ENCODE data around the gene MS4A18. TPM values are rescaled to one million over a fixed set of nuclear protein-coding genes. Genes with fewer than 3 reads are reported as not detected.

MS4A18 gene
- total RNA-seq, 1 experiment from 2014 or later = not detected

GRCh38 chr11:60767388-60767811 is 42.9 kb downstream of the MS4A18 start (continued):
- TF ChIP-seq PRDM15 (CRISPR knock-in tag; IDR thresholded peaks at IDR 0.05) (no peak), ZNF219 (CRISPR knock-in tag; IDR thresholded peaks at IDR 0.05; ENCODE audit: borderline replicate concordance) (peak; percentile 85), CTCF (IDR thresholded peaks at IDR 0.05) (peak; percentile 86), ZNF512 (CRISPR knock-in tag; IDR thresholded peaks at IDR 0.05; ENCODE audit: borderline replicate concordance) (no peak), JUN (CRISPR knock-in tag; IDR thresholded peaks at IDR 0.05) (no peak), RELA (CRISPR knock-in tag; IDR thresholded peaks at IDR 0.05; ENCODE audit: borderline replicate concordance) (peak; percentile 84; the same call in 1 of the 2 replicates), AFF4 (CRISPR knock-in tag; IDR thresholded peaks at IDR 0.05; ENCODE audit: borderline replicate concordance) (no peak), MYBL2 (CRISPR knock-in tag; IDR thresholded peaks at IDR 0.05) (no peak), OVOL2 (CRISPR knock-in tag; IDR thresholded peaks at IDR 0.05; ENCODE audit: borderline replicate concordance) (no peak), SOX15 (CRISPR knock-in tag; IDR thresholded peaks at IDR 0.05) (no peak), NR2C2 (CRISPR knock-in tag; IDR thresholded peaks at IDR 0.05) (peak; percentile 32; the same call in 1 of the 2 replicates), PREB (CRISPR knock-in tag; IDR thresholded peaks at IDR 0.05; ENCODE audit: borderline replicate concordance) (no peak), ESRRA (CRISPR knock-in tag; IDR thresholded peaks at IDR 0.05; ENCODE audit: borderline replicate concordance) (peak; percentile 92), MXD4 (CRISPR knock-in tag; IDR thresholded peaks at IDR 0.05; ENCODE audit: borderline replicate concordance) (no peak), ELF4 (CRISPR knock-in tag; IDR thresholded peaks at IDR 0.05; ENCODE audit: low read depth) (no peak), NR1H2 (CRISPR knock-in tag; IDR thresholded peaks at IDR 0.05) (no peak), NFE2L1 (CRISPR knock-in tag; IDR thresholded peaks at IDR 0.05) (0 out of 2 replicates have a peak, but pooled peaks have one; percentile 44), MAX (CRISPR knock-in tag; IDR thresholded peaks at IDR 0.05) (peak; percentile 93), JAZF1 (CRISPR knock-in tag; IDR thresholded peaks at IDR 0.05) (no peak), ZMAT4 (CRISPR knock-in tag; IDR thresholded peaks at IDR 0.05) (no peak), ATF1 (CRISPR knock-in tag; IDR thresholded peaks at IDR 0.05) (no peak), FOXP4 (CRISPR knock-in tag; IDR thresholded peaks at IDR 0.05) (peak; percentile 74), ZNF416 (CRISPR knock-in tag; IDR thresholded peaks at IDR 0.05) (no peak)
